HepG2 (cell line): ENCODE data around the gene TVP23A. TPM values are rescaled to one million over a fixed set of nuclear protein-coding genes. Genes with fewer than 3 reads are reported as not detected.

Source experiments
- ATAC-seq: fragments of 200-7000 bp; cut with Tn5 transposase; 3 replicates; pipeline ENCODE4 v1.9.1; 2020; ENCODE audit warnings: mild to moderate bottlenecking, moderate library complexity
- BruUV-seq: library from RNA; stranded (reverse); fragments of 400-500 nt; replicated peaks from 2 replicates; lab custom pipeline; 2021; lab: Mats Ljungman, UMichigan
- CTCF ChIA-PET: fragments of 300-600 bp; formaldehyde crosslinking; extraction: SDS; loops from one replicate; lab custom pipeline; 2021; ENCODE audit warnings: low total read pairs, inconsistent platforms, low intra/inter-chr PET ratio; lab: Yijun Ruan, JAX
- POLR2A ChIA-PET: fragments of 350-600 bp; sonication (Branson Sonifier 250); formaldehyde crosslinking; loops from one replicate; lab custom pipeline; 2020; ENCODE audit warnings: antibody characterized with exemption, inconsistent platforms; lab: Yijun Ruan, JAX
- DNase-seq: peaks from one replicate; pipeline ENCODE4 v3.0.0-alpha.2; 2015; ENCODE audit warnings: low spot score
- FAIRE-seq: peaks from 3 replicates; lab custom pipeline; 2011; peaks lifted over from hg19 to GRCh38; lab: Jason Lieb, UNC
- H2AFZ ChIP-seq: one replicate; pipeline ENCODE4 v1.6.1; 2011; ENCODE audit warnings: low read length, inconsistent platforms
- H3K27ac ChIP-seq: fragments of 300-600 bp; 3 replicates; pipeline ENCODE4 v1.8.0; 2011; ENCODE audit warnings: mixed run types, mild to moderate bottlenecking, mixed read lengths, low read length, inconsistent platforms; ENCODE audit not compliant: insufficient read depth; ENCODE audit errors: extremely low read length
- H3K27me3 ChIP-seq, 2 experiments: fragments of 200-600 bp in 1 of 2; 2 replicates in 1 of 2; 3 replicates in 1 of 2; pipeline versions ENCODE4 v1.6.0 to v1.8.0; 2011; ENCODE audit warnings: low read length in 2 of 2, mild to moderate bottlenecking in 2 of 2, moderate library complexity in 2 of 2, inconsistent platforms in 1 of 2; ENCODE audit not compliant: insufficient read depth in 2 of 2, control insufficient read depth in 1 of 2
- H3K36me3 ChIP-seq, 2 experiments: fragments of 200-600 bp in 1 of 2; replicated peaks in 1 of 2; 2 replicates in 1 of 2; 3 replicates in 1 of 2; pipeline versions ENCODE4 v1.5.1 to v1.8.0; 2011; ENCODE audit warnings: low read length in 2 of 2, inconsistent platforms in 1 of 2; ENCODE audit not compliant: insufficient read depth in 2 of 2, control insufficient read depth in 1 of 2
- H3K4me1 ChIP-seq: 2 replicates; pipeline ENCODE4 v1.5.1; 2012; ENCODE audit warnings: low read length, inconsistent platforms; ENCODE audit not compliant: insufficient read depth
- H3K4me2 ChIP-seq: 2 replicates; pipeline ENCODE4 v1.6.0; 2011; ENCODE audit warnings: low read depth, low read length, inconsistent platforms
- H3K4me3 ChIP-seq, 3 experiments: fragments of 200-600 bp in 1 of 3; sonication (generic), shearing (Covaris generic) in 1 of 3; replicated peaks in 1 of 3; 2 replicates each; pipeline ENCODE4 v1.5.1; 2011 to 2016; ENCODE audit warnings: low read length in 3 of 3, inconsistent platforms in 2 of 3, low read depth in 2 of 3, mild to moderate bottlenecking in 2 of 3, control low read depth in 1 of 3, mixed read lengths in 1 of 3; ENCODE audit not compliant: insufficient read depth in 1 of 3
- H3K79me2 ChIP-seq: one replicate; pipeline ENCODE4 v1.6.1; 2011; ENCODE audit warnings: low read length, inconsistent platforms; ENCODE audit not compliant: insufficient read depth
- H3K9ac ChIP-seq: 2 replicates; pipeline ENCODE4 v1.6.0; 2011; ENCODE audit warnings: mild to moderate bottlenecking, low read depth, low read length, inconsistent platforms; ENCODE audit not compliant: insufficient read depth
- H3K9me3 ChIP-seq: 2 replicates; pipeline ENCODE4 v1.5.1; 2012; ENCODE audit warnings: mild to moderate bottlenecking, low read length
- H4K20me1 ChIP-seq: 2 replicates; pipeline ENCODE4 v1.6.0; 2011; ENCODE audit warnings: inconsistent platforms, mild to moderate bottlenecking, low read length, moderate library complexity; ENCODE audit not compliant: insufficient read depth
- ATF4 ChIP-seq, 2 experiments: fragments of 450-650 bp in 1 of 2; sonication (generic) in 1 of 2; formaldehyde crosslinking; IDR thresholded peaks; 2 replicates each; pipeline versions ENCODE4 v1.5.0 to v1.8.0; 2020 to 2022; ENCODE audit warnings: mild to moderate bottlenecking in 1 of 2, missing genetic modification reagents in 1 of 2
- BRD4 ChIP-seq: sonication (generic); formaldehyde crosslinking; IDR thresholded peaks from 2 replicates; pipeline ENCODE4 v1.4.0; 2020; ENCODE audit warnings: missing genetic modification reagents
- CC2D1A ChIP-seq: sonication (generic); formaldehyde crosslinking; IDR thresholded peaks from 2 replicates; pipeline ENCODE4 v1.8.1; 2023; ENCODE audit warnings: mild to moderate bottlenecking, missing genetic modification reagents
- CTCF ChIP-seq: sonication (generic); formaldehyde crosslinking; IDR thresholded peaks from 2 replicates; pipeline ENCODE4 v1.5.0; 2020; ENCODE audit warnings: mild to moderate bottlenecking, missing genetic modification reagents, moderate library complexity
- FOSL1 ChIP-seq: sonication (generic); formaldehyde crosslinking; IDR thresholded peaks from 2 replicates; pipeline ENCODE4 v1.9.0; 2021; ENCODE audit warnings: missing genetic modification reagents, borderline replicate concordance
- KAT8 ChIP-seq: IDR thresholded peaks from 2 replicates; pipeline ENCODE4 v1.6.1; 2016; ENCODE audit warnings: missing genetic modification reagents, missing compliant biosample characterization
- MED1 ChIP-seq: sonication (generic); formaldehyde crosslinking; IDR thresholded peaks from 2 replicates; pipeline ENCODE4 v1.4.0; 2020; ENCODE audit warnings: missing genetic modification reagents
- MEF2D ChIP-seq: sonication (generic); formaldehyde crosslinking; IDR thresholded peaks from 2 replicates; pipeline ENCODE4 v1.5.1; 2020; ENCODE audit warnings: mild to moderate bottlenecking, missing genetic modification reagents
- MXI1 ChIP-seq: IDR thresholded peaks from 3 replicates; pipeline ENCODE4 v1.6.1; 2012; ENCODE audit warnings: low read depth, low read length, inconsistent platforms, borderline replicate concordance
- NCOA2 ChIP-seq: sonication (generic); formaldehyde crosslinking; IDR thresholded peaks from 2 replicates; pipeline ENCODE4 v1.8.0; 2022; ENCODE audit warnings: inconsistent platforms
- NR2F2 ChIP-seq: IDR thresholded peaks from 2 replicates; pipeline ENCODE4 v1.6.1; 2012; ENCODE audit warnings: low read depth, inconsistent platforms, borderline replicate concordance
- NR2F6 ChIP-seq, 2 experiments: IDR thresholded peaks; 2 replicates each; pipeline ENCODE4 v1.6.1; 2016; ENCODE audit warnings: antibody characterized with exemption in 1 of 2, mild to moderate bottlenecking in 1 of 2
- RXRB ChIP-seq: IDR thresholded peaks from 2 replicates; pipeline ENCODE4 v1.6.1; 2016; ENCODE audit warnings: borderline replicate concordance, missing genetic modification reagents, missing compliant biosample characterization
- SAP130 ChIP-seq: IDR thresholded peaks from 2 replicates; pipeline ENCODE4 v1.6.1; 2016; ENCODE audit warnings: low read depth
- ZNF24 ChIP-seq: fragments of 450-650 bp; IDR thresholded peaks from 2 replicates; pipeline ENCODE4 v1.6.1; 2017; ENCODE audit warnings: antibody characterized with exemption, mild to moderate bottlenecking
- ZNF264 ChIP-seq: sonication (generic); formaldehyde crosslinking; IDR thresholded peaks from 2 replicates; pipeline ENCODE4 v1.4.0; 2020; ENCODE audit warnings: missing genetic modification reagents
- ZNF317 ChIP-seq: sonication (generic); formaldehyde crosslinking; IDR thresholded peaks from 2 replicates; pipeline ENCODE4 v1.5.0; 2020; ENCODE audit warnings: mild to moderate bottlenecking, missing genetic modification reagents
- ZNF34 ChIP-seq: sonication (generic); formaldehyde crosslinking; IDR thresholded peaks from 2 replicates; pipeline ENCODE4 v1.4.0; 2020; ENCODE audit warnings: mild to moderate bottlenecking, missing genetic modification reagents, borderline replicate concordance
- ZNF367 ChIP-seq: sonication (generic); formaldehyde crosslinking; IDR thresholded peaks from 2 replicates; pipeline ENCODE4 v1.4.0; 2020; ENCODE audit warnings: missing genetic modification reagents, borderline replicate concordance
- ZNF441 ChIP-seq: sonication (generic); formaldehyde crosslinking; IDR thresholded peaks from 2 replicates; pipeline ENCODE4 v1.7.0; 2021; ENCODE audit warnings: missing genetic modification reagents, borderline replicate concordance
- ZNF607 ChIP-seq: sonication (generic); formaldehyde crosslinking; IDR thresholded peaks from 2 replicates; pipeline ENCODE4 v1.5.1; 2020; ENCODE audit warnings: missing genetic modification reagents, mild to moderate bottlenecking, borderline replicate concordance
- WGBS: methylation state at CpG from one replicate; pipeline ENCODE4 v1.1.6; 2017; ENCODE audit warnings: low lambda C conversion rate; 5-methylcytosine and 5-hydroxymethylcytosine counted together
- in situ Hi-C: cut with HindIII; loops from 2 replicates; pipeline ENCODE4 v1.10.0; 2017; ENCODE audit warnings: low pct_unique_long_range_greater_than_20kb; ENCODE audit not compliant: extremely low pct_ligation_motif_present
- intact Hi-C: fragments of 100-400 bp; cut with micrococcal nuclease; formaldehyde crosslinking; loops from one replicate; pipeline ENCODE4 v1.10.0; 2022; ENCODE audit not compliant: unreplicated experiment
- polyA plus RNA-seq, 8 experiments: library from polyadenylated mRNA; depleted of rRNA in 3 of 8; stranded (reverse) in 7 of 8; unstranded in 1 of 8; fragments of >200 nt; fragmentation: Illumina TruSeq in 4 of 8; extraction: Trizol in 4 of 8; gene quantifications; 2 replicates each; pipeline versions ENCODE4 v1.2.1 to v1.2.3, GENCODE V29; 2011 to 2016; ENCODE audit warnings: low read depth in 4 of 8, missing spikeins in 1 of 8, mixed read lengths in 1 of 8; ENCODE audit not compliant: insufficient read depth in 1 of 8
- total RNA-seq, 5 experiments: library from RNA; depleted of rRNA; stranded (reverse); fragments of >200 nt; fragmentation: Illumina TruSeq; extraction: Trizol; gene quantifications; 2 replicates each; pipeline ENCODE4 v1.2.3, GENCODE V29; 2016; ENCODE audit warnings: low read depth in 1 of 5

TVP23A gene
- total and polyA plus RNA-seq, 2 of the 13 experiments (the other 11 are each of a cell fraction or from before 2014, with no cell fraction given): not detected

GRCh38 chr16:10738231-10739077 lies 80.1 kb downstream of the TVP23A start:
- ChIA-PET CTCF (interaction anchor here (1.9 to 7.5 kb wide), 3 partner anchors 172 to 224 kb away, joined by 12 to 136 read pairs (median 33); no protein-coding TSS in a partner anchor), POLR2A (interaction anchor here (0.7 to 1.7 kb wide), 4 partner anchors 89 to 353 kb away, joined by 3 to 6 read pairs (median 5); partner anchors contain the start of gene ATF7IP2)
- 36% methylated on average over 12 of the region's 12 CpGs for WGBS
- H3K9ac ChIP-seq: no peak overlapping the region
- no peaks in the 10 kb centered on the region for H4K20me1 ChIP-seq
- H3K4me1 ChIP-seq: peaks cover 38% of the 10 kb centered on the region
- no peak overlapping the region for H3K4me3 ChIP-seq
- no peaks in the 10 kb centered on the region for H3K79me2 ChIP-seq
- no peaks in the 10 kb centered on the region for H3K9me3 ChIP-seq
- BruUV-seq: no TSS peak
- H2AFZ ChIP-seq: no peak overlapping the region
- intact Hi-C loops (loop anchor here (5.0 to 10.0 kb wide), 2 partner anchors 91 to 354 kb away; partner anchors contain the start of gene ATF7IP2), in situ Hi-C loops (loop anchor here (5.0 kb wide), 3 partner anchors 221 to 481 kb away; no protein-coding TSS in a partner anchor)
- ATAC-seq (peak; percentile 57), DNase-seq (peak; percentile 92), FAIRE-seq (peak; percentile 15)
- H3K36me3 ChIP-seq: no peaks in the 10 kb centered on the region
- no peak overlapping the region for H3K27ac ChIP-seq
- H3K27me3 ChIP-seq: no peaks in the 10 kb centered on the region; a peak in 1 of 5 replicates
- peak overlapping the region; percentile 14 for H3K4me2 ChIP-seq
- TF ChIP-seq ZNF441 (CRISPR knock-in tag) (peak; percentile 89), KAT8 (CRISPR knock-in tag) (0 out of 2 replicates have a peak, but pooled peaks have one; percentile 34), SAP130 (peak; percentile 67), ZNF607 (peak; percentile 41; the same call in 1 of the 2 replicates), RXRB (CRISPR knock-in tag) (peak; percentile 88), CTCF (CRISPR knock-in tag) (0 out of 2 replicates have a peak, but pooled peaks have one; percentile 6), ZNF34 (CRISPR knock-in tag) (no peak), BRD4 (CRISPR knock-in tag) (0 out of 2 replicates have a peak, but pooled peaks have one; percentile 69), FOSL1 (CRISPR knock-in tag) (peak; percentile 95), ZNF24 (no peak), ZNF264 (CRISPR knock-in tag) (0 out of 2 replicates have a peak, but pooled peaks have one; percentile 23), ATF4 (CRISPR knock-in tag; IDR thresholded peaks at IDR 0.05) (0 out of 4 replicates have a peak, but pooled peaks of 1 of the 2 experiments have one; percentile 38), ZNF317 (CRISPR knock-in tag) (no peak), MEF2D (CRISPR knock-in tag) (peak; percentile 60), ZNF367 (CRISPR knock-in tag) (0 out of 2 replicates have a peak, but pooled peaks have one; percentile 13), MXI1 (peak; percentile 44; the same call in 1 of the 3 replicates), MED1 (CRISPR knock-in tag) (peak; percentile 44), NCOA2 (CRISPR knock-in tag) (0 out of 2 replicates have a peak, but pooled peaks have one; percentile 20), NR2F6 (IDR thresholded peaks at IDR 0.05) (peak; percentile 86), NR2F6 (CRISPR knock-in tag; IDR thresholded peaks at IDR 0.05) (peak; percentile 89), CC2D1A (CRISPR knock-in tag) (0 out of 2 replicates have a peak, but pooled peaks have one; percentile 27), NR2F2 (peak; percentile 68)
